HG02763 (cell line): Measurements from ENCODE around the gene GPATCH2L.

Source experiments
- ATAC-seq: cut with Tn5 transposase; IDR thresholded peaks from one replicate; pipeline ENCODE4 v1.9.1; 2021; ENCODE audit warnings: mild to moderate bottlenecking, moderate library complexity; ENCODE audit not compliant: unreplicated experiment

The GPATCH2L gene

DNA sequence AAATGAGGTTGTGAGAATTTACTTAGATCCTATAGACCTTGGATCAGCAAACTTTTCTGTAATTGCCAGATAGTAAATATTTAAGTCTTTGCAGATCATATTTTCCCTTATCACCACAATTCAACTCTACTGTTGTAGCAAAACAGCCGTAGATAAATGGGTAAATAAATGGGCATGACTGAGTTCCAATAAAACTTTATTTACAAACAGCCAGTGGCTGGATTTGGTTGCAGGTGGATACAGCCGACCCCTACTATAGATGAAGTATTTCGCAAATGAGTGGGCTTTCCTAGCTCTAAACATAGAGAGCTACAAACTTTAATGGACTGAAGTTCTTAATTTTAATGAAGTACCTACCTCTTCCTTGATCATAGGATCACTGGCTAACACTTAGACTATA lies 100.7 kb downstream of the GPATCH2L start:
- no peak for ATAC-seq

DNA sequence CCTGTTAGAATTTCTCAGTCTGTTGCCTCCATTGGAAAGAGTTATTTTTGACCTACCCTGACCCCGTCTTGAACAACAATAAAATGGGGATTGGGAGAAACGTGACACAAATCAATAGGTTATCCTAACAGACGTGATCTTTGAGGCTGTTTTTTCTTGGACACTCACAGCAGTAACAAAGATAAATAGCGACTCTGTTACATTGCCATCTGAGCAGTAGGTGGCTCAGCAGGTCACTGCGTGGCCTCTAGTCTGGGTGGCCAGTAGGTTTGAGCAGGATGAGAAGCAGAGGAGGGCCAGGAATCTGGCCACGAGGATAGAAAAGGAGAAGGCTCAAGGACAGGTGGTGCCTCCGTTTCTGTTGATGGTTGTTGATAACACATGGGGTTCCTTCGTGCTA lies 101.4 kb downstream of the GPATCH2L start:
- no peak for ATAC-seq

DNA sequence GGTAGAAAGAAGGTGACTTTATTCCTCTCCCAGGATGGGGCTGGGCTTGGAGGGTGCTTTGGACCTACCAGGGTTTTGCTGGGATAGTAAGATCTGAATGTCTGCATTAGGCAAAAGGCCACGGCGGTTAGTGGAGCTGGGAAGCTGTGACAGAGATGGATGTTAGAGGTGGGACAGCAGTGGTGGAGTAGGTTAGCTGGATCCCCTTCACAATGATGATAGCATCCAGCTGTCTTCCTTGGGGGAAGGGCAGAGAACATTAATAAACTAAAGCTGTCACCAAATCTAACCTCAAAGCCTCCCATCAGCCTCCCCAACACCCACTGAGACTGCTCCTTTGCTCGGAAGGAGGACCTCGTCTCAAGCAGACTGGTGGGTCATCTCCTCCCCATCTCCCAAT lies 104.8 kb downstream of the GPATCH2L start:
- ATAC-seq, result no peak

DNA sequence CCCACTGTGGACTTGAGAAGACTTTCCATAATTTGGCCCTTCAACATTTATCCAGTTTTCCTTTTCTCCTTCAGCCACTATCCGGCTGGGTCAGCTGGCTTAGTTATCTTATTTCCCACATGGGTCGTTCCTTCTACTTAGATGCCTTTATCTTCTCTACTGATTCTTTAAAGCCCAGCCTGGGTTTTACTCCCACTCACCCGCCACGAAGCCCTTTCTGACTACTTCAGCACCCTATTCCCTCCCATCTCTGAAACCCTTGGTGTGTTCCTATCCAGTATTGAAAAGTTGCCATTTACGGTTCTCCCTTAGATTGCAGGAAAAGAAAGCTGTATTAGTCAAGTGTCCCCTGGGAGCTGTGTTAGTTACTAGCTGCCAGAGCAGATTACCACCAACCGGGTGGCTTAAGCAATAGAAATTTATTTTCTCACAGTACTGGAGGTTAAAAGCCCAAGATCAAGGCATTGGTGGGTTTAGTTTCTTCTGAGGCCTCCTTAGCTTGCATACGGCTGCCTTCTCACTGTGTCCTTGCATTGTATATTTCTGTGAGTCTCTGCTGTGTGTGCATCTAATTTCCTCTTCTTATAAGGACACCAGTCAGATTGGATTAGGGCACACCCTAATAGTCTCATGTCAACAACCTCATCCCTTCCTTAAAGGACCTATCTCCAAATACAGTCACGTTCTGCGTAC lies 105.5 kb downstream of the GPATCH2L start:
- ATAC-seq, result no peak

DNA sequence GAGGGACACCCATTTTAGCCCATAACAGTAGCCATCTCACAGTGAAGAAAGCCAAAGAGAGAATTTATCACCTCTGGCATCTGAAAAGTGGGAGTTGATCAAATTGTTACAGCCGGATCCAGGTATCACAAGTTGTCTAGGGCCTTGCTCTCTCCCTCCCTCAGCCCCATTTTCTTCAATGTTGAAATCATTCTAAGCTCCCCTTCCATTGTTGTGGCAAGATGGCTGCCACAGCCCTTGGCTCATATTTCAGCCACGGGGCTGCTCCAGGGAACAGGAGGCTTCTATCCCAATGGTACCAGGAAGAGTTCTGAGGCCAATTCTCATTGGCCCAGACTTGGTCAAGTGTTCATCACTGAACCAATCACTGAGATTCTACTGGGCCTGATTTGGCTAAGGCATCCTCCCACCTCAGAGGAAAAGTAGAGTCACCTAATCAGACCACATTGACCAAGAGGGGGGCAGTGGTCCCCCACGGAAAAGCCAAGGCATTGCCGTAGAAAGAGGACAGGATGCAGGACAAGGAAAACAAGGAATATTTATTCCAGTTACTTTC lies 106.2 kb downstream of the GPATCH2L start:
- no peak for ATAC-seq

DNA sequence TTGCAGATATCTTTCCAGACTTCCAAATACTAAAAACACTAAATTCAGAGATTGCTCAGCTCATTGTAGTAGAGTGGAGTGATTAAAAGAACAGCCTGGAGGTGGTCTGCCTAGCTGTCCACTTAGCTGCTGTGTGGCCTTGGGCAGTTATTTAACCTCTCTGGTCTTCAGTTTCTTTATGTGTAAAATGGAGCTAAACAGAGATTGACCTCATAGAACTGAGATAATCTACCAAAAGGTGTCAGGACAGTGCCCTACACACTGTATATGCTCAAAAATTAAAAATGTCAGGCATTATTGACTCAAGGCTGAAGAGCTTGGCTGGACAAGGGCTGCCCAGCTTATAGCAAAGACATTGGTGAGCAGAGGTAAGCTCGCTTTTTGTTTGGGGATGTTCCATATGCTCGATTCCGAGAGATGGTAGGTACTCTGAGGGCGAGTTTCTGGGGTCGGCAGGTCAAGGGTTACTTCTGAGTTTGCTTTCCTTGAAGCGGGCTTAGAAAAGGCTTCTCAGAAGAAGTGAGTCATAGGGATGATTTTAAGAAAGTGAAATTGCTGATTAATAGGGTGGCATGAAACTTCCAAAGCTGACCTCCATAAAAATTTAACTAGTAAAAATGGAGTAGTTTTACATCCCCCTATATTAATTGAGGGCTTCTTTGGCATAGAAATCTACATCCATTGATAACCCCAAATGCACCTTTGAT lies 107.5 kb downstream of the GPATCH2L start:
- ATAC-seq, result no peak

DNA sequence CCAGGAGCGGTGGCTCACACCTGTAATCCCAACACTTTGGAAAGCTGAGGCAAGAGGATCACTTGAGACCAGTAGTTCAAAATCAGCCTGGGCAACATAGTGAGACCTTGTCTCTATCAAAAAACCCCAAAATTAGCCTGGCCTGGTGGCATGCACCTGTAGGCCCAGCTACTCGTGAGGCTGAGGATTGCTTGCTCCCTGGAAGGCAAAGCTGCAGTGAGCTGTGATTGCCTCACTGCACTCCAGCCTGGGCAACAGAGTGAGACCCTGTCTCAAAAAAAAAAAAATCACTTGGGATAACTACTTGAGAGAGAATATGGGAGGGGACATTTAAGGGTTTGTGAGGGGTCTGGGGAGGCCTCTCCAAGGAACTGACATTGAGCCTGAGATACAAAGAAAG lies 109.0 kb downstream of the GPATCH2L start:
- ATAC-seq, result no peak

DNA sequence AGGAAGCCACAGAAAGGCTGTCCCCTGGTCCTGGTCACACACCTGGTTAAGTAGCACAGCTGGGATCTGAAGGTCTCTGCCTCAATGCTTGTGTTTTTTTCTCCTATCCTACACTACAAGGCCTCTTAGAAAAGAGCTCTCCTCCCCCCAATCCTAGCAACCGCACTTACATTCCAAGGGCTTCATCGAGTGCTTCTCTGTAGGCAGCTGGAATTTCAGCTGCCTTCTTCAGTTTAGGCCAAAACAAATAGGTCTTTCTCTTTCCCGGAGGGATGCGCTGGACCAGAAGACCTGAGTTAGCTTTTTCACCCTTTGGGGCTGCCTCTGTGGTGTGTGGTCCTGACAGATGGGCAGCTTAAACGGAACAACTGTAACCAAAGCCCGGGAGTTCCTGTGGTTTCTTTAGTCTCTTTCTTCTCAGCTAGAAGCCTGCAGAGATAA lies 109.7 kb downstream of the GPATCH2L start:
- no peak for ATAC-seq

DNA sequence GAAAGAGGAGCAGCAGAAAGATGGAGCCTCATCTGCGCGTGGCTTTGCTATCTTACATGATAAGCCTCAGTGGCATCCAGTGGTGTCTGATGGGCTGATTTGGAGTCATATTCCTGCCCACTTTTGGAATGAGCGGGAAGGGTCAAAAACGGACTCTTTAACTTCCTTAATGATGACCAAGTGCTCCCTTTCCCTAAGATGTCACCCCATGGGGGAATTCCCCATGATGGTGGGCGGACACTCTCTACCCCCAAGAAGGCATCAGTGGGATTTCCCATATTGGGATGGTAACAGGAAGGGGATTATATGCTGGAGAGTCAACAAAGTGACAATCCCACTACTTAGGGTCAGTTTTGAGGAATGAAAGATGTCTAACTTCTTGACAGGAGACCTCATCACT lies 110.9 kb downstream of the GPATCH2L start:
- ATAC-seq, result no peak
